Mesendoderm (in vitro differentiated cells): ENCODE results near the gene LRRC27.

Source experiments
- DNase-seq: peaks from one replicate; pipeline ENCODE4 v3.0.0; 2013
- H2AK5ac ChIP-seq: 2 replicates; pipeline ENCODE4 v1.6.1; 2013; ENCODE audit warnings: low read length, inconsistent platforms
- H2BK120ac ChIP-seq: 2 replicates; pipeline ENCODE4 v1.6.1; 2013; ENCODE audit warnings: low read depth, mild to moderate bottlenecking, low read length, moderate library complexity, mixed read lengths
- H2BK15ac ChIP-seq: replicated peaks from 2 replicates; pipeline ENCODE4 v1.6.1; 2013; ENCODE audit warnings: low read depth, mild to moderate bottlenecking, moderate library complexity
- H2BK5ac ChIP-seq: 2 replicates; pipeline ENCODE4 v1.6.1; 2013; ENCODE audit warnings: low read length, inconsistent platforms
- H3K18ac ChIP-seq: 2 replicates; pipeline ENCODE4 v1.6.1; 2013; ENCODE audit warnings: mild to moderate bottlenecking, low read length, mixed read lengths
- H3K23ac ChIP-seq: one replicate; pipeline ENCODE4 v1.6.1; 2013; ENCODE audit warnings: low read length
- H3K27ac ChIP-seq: 2 replicates; pipeline ENCODE4 v1.5.1; 2013; ENCODE audit warnings: low read depth, mild to moderate bottlenecking, inconsistent platforms, low read length, moderate library complexity
- H3K27me3 ChIP-seq: 2 replicates; pipeline ENCODE4 v1.6.1; 2013; ENCODE audit warnings: low read length, control low read depth, mild to moderate bottlenecking, inconsistent platforms; ENCODE audit not compliant: insufficient read depth, poor library complexity
- H3K36me3 ChIP-seq: 2 replicates; pipeline ENCODE4 v1.6.1; 2013; ENCODE audit warnings: low read length, inconsistent platforms; ENCODE audit not compliant: control insufficient read depth, insufficient read depth
- H3K4ac ChIP-seq: one replicate; pipeline ENCODE4 v1.6.1; 2013; ENCODE audit warnings: low read depth, mild to moderate bottlenecking, low read length, moderate library complexity
- H3K4me1 ChIP-seq: 2 replicates; pipeline ENCODE4 v1.6.1; 2013; ENCODE audit warnings: low read depth, low read length, inconsistent platforms; ENCODE audit not compliant: control insufficient read depth
- H3K4me2 ChIP-seq: 2 replicates; pipeline ENCODE4 v1.6.1; 2013; ENCODE audit warnings: low read length
- H3K4me3 ChIP-seq: 2 replicates; pipeline ENCODE4 v1.5.1; 2013; ENCODE audit warnings: mild to moderate bottlenecking, low read length
- H3K56ac ChIP-seq: one replicate; pipeline ENCODE4 v1.6.1; 2013; ENCODE audit warnings: low read length
- H3K79me1 ChIP-seq: 2 replicates; pipeline ENCODE4 v1.6.1; 2013; ENCODE audit warnings: low read length, inconsistent platforms
- H3K79me2 ChIP-seq: 2 replicates; pipeline ENCODE4 v1.6.1; 2013; ENCODE audit warnings: mild to moderate bottlenecking, low read length; ENCODE audit not compliant: control insufficient read depth, insufficient read depth
- H3K9ac ChIP-seq: 2 replicates; pipeline ENCODE4 v1.6.1; 2013; ENCODE audit warnings: low read length, inconsistent platforms
- H4K5ac ChIP-seq: one replicate; pipeline ENCODE4 v1.6.1; 2013; ENCODE audit warnings: low read length
- H4K8ac ChIP-seq: one replicate; pipeline ENCODE4 v1.6.1; 2013; ENCODE audit warnings: low read depth, mild to moderate bottlenecking, control low read depth, low read length, moderate library complexity
- WGBS: extraction: QIAGEN DNeasy Blood & Tissue Kit; methylation state at CpG from one replicate; pipeline ENCODE4 v1.1.7; 2013; ENCODE audit warnings: low lambda C conversion rate, missing lambda C conversion rate; ENCODE audit not compliant: insufficient coverage; ENCODE audit errors: extremely low coverage; 5-methylcytosine and 5-hydroxymethylcytosine counted together

Gene LRRC27

GRCh38 chr10:132407846-132408278 lies 75.9 kb downstream of the LRRC27 start:
- H2BK15ac ChIP-seq: no peak overlapping the region
- H4K5ac ChIP-seq: no peak overlapping the region
- H3K56ac ChIP-seq: peak overlapping the region; percentile 74
- H3K4me2 ChIP-seq: peak overlapping the region; percentile 37
- no peak overlapping the region for H2AK5ac ChIP-seq
- no peak overlapping the region for H3K23ac ChIP-seq
- peak overlapping the region; percentile 64 for H3K18ac ChIP-seq
- H3K27me3 ChIP-seq: no peaks in the 10 kb centered on the region
- H3K79me2 ChIP-seq: peaks cover 7% of the 10 kb centered on the region
- peaks cover 11% of the 10 kb centered on the region for H3K4me1 ChIP-seq
- H3K4me3 ChIP-seq: no peak overlapping the region
- peaks cover 5% of the 10 kb centered on the region for H3K79me1 ChIP-seq
- peak overlapping the region; percentile 38 for H3K9ac ChIP-seq
- peak overlapping the region; percentile 56 for H2BK120ac ChIP-seq
- peak overlapping the region; percentile 71 for H3K27ac ChIP-seq
- WGBS: no CpG with 5 or more reads among the region's 17 CpGs
- no peak overlapping the region for H4K8ac ChIP-seq
- H2BK5ac ChIP-seq: peak overlapping the region; percentile 10
- DNase-seq: peak; percentile 96
- H3K36me3 ChIP-seq: no peaks in the 10 kb centered on the region
- peak overlapping the region; percentile 57 for H3K4ac ChIP-seq

DNA sequence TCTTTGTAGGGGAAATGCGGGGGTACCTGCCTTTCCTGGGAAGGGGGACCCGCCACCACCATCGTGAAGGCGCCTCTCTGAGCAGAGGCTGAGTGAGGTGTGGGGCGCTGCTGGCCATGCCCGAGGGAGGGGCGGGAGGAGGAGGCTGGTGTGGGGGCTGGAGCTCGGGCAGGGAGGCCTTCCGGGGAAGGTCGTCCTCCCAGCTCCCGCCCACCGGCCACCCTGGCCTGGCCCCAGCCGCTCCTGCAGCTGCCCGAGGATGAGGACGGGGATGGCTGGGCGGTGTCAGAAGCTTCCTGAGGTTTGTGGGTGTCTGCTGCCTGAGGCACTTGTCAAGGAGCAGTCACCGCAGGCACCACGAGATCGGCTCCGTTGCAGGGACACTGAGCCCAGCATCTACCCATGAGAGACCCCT lies 76.4 kb downstream of the LRRC27 start:
- Histone ChIP-seq H4K5ac (no peak overlapping the region), H3K4me1 (peaks cover 11% of the 10 kb centered on the region), H3K56ac (peak overlapping the region; percentile 74), H3K4ac (peak overlapping the region; percentile 46), H3K27ac (peak overlapping the region; percentile 71), H3K27me3 (no peaks in the 10 kb centered on the region), H2BK5ac (peak overlapping the region; percentile 14), H3K9ac (peak overlapping the region; percentile 38), H2BK120ac (peak overlapping the region; percentile 56), H2BK15ac (no peak overlapping the region), H3K23ac (no peak overlapping the region), H3K36me3 (no peaks in the 10 kb centered on the region), H3K4me2 (no peak overlapping the region), H4K8ac (no peak overlapping the region), H2AK5ac (peak overlapping the region; percentile 8), H3K79me2 (peaks cover 7% of the 10 kb centered on the region), H3K18ac (peak overlapping the region; percentile 64), H3K79me1 (peaks cover 5% of the 10 kb centered on the region), H3K4me3 (no peak overlapping the region)
- DNase-seq: peak; percentile 64
- WGBS: no CpG with 5 or more reads among the region's 20 CpGs

GRCh38 chr10:132408823-132409666 lies 77.1 kb downstream of the LRRC27 start:
- peak overlapping the region; percentile 14 for H2BK5ac ChIP-seq
- no peak overlapping the region for H4K5ac ChIP-seq
- H2AK5ac ChIP-seq: peak overlapping the region; percentile 8
- peaks cover 11% of the 10 kb centered on the region for H3K4me1 ChIP-seq
- DNase-seq: no peak
- no peak overlapping the region for H3K4me3 ChIP-seq
- H3K79me2 ChIP-seq: peaks cover 7% of the 10 kb centered on the region
- H3K27me3 ChIP-seq: no peaks in the 10 kb centered on the region
- WGBS: no CpG with 5 or more reads among the region's 27 CpGs
- H3K23ac ChIP-seq: peak overlapping the region; percentile 74
- H3K4ac ChIP-seq: peak overlapping the region; percentile 19
- no peak overlapping the region for H4K8ac ChIP-seq
- peak overlapping the region; percentile 11 for H3K18ac ChIP-seq
- H3K4me2 ChIP-seq: no peak overlapping the region
- peaks cover 5% of the 10 kb centered on the region for H3K79me1 ChIP-seq
- no peaks in the 10 kb centered on the region for H3K36me3 ChIP-seq
- peak overlapping the region; percentile 74 for H3K56ac ChIP-seq
- H2BK120ac ChIP-seq: no peak overlapping the region
- H3K9ac ChIP-seq: peak overlapping the region; percentile 38
- H2BK15ac ChIP-seq: no peak overlapping the region
- peak overlapping the region; percentile 71 for H3K27ac ChIP-seq

DNA sequence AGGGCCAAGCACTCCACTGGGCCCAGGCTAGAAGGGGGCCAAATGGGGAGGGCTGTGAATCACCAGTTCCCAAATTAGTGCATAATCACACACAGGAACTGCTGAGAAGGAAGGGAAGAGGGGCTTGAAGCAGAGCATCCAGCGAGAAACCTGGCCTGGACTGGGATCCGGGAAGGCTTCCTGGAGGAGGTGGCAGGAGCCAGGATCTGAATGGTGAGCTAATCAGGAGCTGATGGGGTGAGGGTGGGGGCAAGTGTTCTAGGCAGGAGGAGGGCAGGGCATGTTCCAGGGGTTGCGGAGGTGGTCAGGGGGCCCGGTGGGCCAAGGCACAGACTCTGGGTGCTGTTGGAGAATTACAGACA lies 77.7 kb downstream of the LRRC27 start:
- DNase-seq: peak; percentile 65
- no peak overlapping the region for H3K4ac ChIP-seq
- H3K79me2 ChIP-seq: peaks cover 7% of the 10 kb centered on the region
- H3K36me3 ChIP-seq: no peaks in the 10 kb centered on the region
- no peak overlapping the region for H2BK15ac ChIP-seq
- H3K56ac ChIP-seq: no peak overlapping the region
- H3K18ac ChIP-seq: no peak overlapping the region
- H4K8ac ChIP-seq: no peak overlapping the region
- no peak overlapping the region for H4K5ac ChIP-seq
- no peak overlapping the region for H3K9ac ChIP-seq
- H3K79me1 ChIP-seq: peaks cover 5% of the 10 kb centered on the region
- no peak overlapping the region for H3K4me3 ChIP-seq
- no peak overlapping the region for H2AK5ac ChIP-seq
- H3K23ac ChIP-seq: no peak overlapping the region
- WGBS: no CpG with 5 or more reads among the region's 4 CpGs
- H3K4me2 ChIP-seq: no peak overlapping the region
- H2BK5ac ChIP-seq: no peak overlapping the region
- no peak overlapping the region for H3K27ac ChIP-seq
- no peak overlapping the region for H2BK120ac ChIP-seq
- peaks cover 11% of the 10 kb centered on the region for H3K4me1 ChIP-seq
- no peaks in the 10 kb centered on the region for H3K27me3 ChIP-seq

- DNase-seq: no peak
- Histone ChIP-seq H3K23ac (no peak overlapping the region), H3K4me3 (no peak overlapping the region), H2AK5ac (no peak overlapping the region), H3K18ac (no peak overlapping the region), H3K4me2 (no peak overlapping the region), H3K27me3 (no peaks in the 10 kb centered on the region), H3K4ac (no peak overlapping the region), H4K8ac (no peak overlapping the region), H2BK120ac (no peak overlapping the region), H3K27ac (no peak overlapping the region), H2BK15ac (no peak overlapping the region), H3K4me1 (peaks cover 11% of the 10 kb centered on the region), H4K5ac (no peak overlapping the region), H2BK5ac (no peak overlapping the region), H3K9ac (no peak overlapping the region), H3K79me2 (peaks cover 7% of the 10 kb centered on the region), H3K36me3 (no peaks in the 10 kb centered on the region), H3K56ac (peak overlapping the region; percentile 27), H3K79me1 (peaks cover 5% of the 10 kb centered on the region)
- no CpG with 5 or more reads among the region's 28 CpGs for WGBS
Measured at GRCh38 chr10:132410056-132410778, 78.2 kb downstream of the LRRC27 start.
